Measurements from ENCODE around the gene TBCEL.
"Not testable (repeated sequence)": the region's sequence is repeated elsewhere in the genome, so short reads cannot be mapped to it uniquely, and the experiment has no call there.

TBCEL gene

GRCh38 chr11:121029813-121030445, 6.0 kb downstream of the TBCEL start:
- DNase-seq, result no peak

- DNase-seq, result no peak
Observed at GRCh38 chr11:121031167-121031566, 7.3 kb downstream of the TBCEL start.

- not testable (repeated sequence) for DNase-seq
Observed at GRCh38 chr11:121031648-121032047, 7.7 kb downstream of the TBCEL start.

GRCh38 chr11:121032546-121032945, 8.6 kb downstream of the TBCEL start:
- no peak for DNase-seq

- DNase-seq, result no peak
Observed at GRCh38 chr11:121033635-121034034, 9.7 kb downstream of the TBCEL start.

- DNase-seq, result no peak
Observed at GRCh38 chr11:121035169-121035755, 11.4 kb downstream of the TBCEL start.

- no peak for DNase-seq
Observed at GRCh38 chr11:121035780-121036179, 11.9 kb downstream of the TBCEL start.

GRCh38 chr11:121037016-121037415, 13.1 kb downstream of the TBCEL start:
- no peak for DNase-seq

GRCh38 chr11:121038648-121039409, 14.9 kb downstream of the TBCEL start:
- no peak for DNase-seq

- no peak for DNase-seq
Observed at GRCh38 chr11:121039971-121040613, 16.2 kb downstream of the TBCEL start.

GRCh38 chr11:121040614-121041002, 16.7 kb downstream of the TBCEL start:
- DNase-seq, result no peak

- DNase-seq, result no peak
Observed at GRCh38 chr11:121041072-121041471, 17.2 kb downstream of the TBCEL start.

- DNase-seq, result no peak
Observed at GRCh38 chr11:121042296-121042695, 18.4 kb downstream of the TBCEL start.

GRCh38 chr11:121047926-121048325, 24.0 kb downstream of the TBCEL start:
- DNase-seq, result no peak

- DNase-seq, result no peak
Observed at GRCh38 chr11:121048464-121049233, 24.7 kb downstream of the TBCEL start.

- DNase-seq, result no peak
Observed at GRCh38 chr11:121053244-121053643, 29.3 kb downstream of the TBCEL start.

GRCh38 chr11:121054266-121054665, 30.4 kb downstream of the TBCEL start:
- no peak for DNase-seq

- DNase-seq, result no peak
Observed at GRCh38 chr11:121055076-121055475, 31.2 kb downstream of the TBCEL start.

GRCh38 chr11:121057922-121058321, 34.0 kb downstream of the TBCEL start:
- no peak for DNase-seq

GRCh38 chr11:121058941-121059340, 35.0 kb downstream of the TBCEL start:
- no peak for DNase-seq

- DNase-seq, result no peak
Observed at GRCh38 chr11:121059605-121060004, 35.7 kb downstream of the TBCEL start.

- DNase-seq, result no peak
Observed at GRCh38 chr11:121063728-121064127, 39.8 kb downstream of the TBCEL start.

- no peak for DNase-seq
Observed at GRCh38 chr11:121066623-121067022, 42.7 kb downstream of the TBCEL start.
